Neural cell (in vitro differentiated cells): ENCODE measurements around the gene ZFR. TPM values are rescaled to one million over a fixed set of nuclear protein-coding genes. Genes with fewer than 3 reads are reported as not detected.
"Not testable (repeated sequence)": the region's sequence is repeated elsewhere in the genome, so short reads cannot be mapped to it uniquely, and the experiment has no call there.

ENCODE experiments used
- H2AFZ ChIP-seq: fragments of 200-600, 300-800 bp; sonication (generic), shearing (Covaris generic); 2 replicates; pipeline ENCODE4 v1.6.0; 2014; ENCODE audit warnings: low read depth, mild to moderate bottlenecking, antibody characterized with exemption, low read length, moderate library complexity
- H3F3A ChIP-seq: fragments of 200-600 bp; shearing (Covaris generic); 2 replicates; pipeline ENCODE4 v1.6.1; 2016; ENCODE audit warnings: mild to moderate bottlenecking, moderate library complexity, mixed read lengths, antibody characterized with exemption, low read length; ENCODE audit not compliant: insufficient read depth, poor library complexity, severe bottlenecking
- H3K27ac ChIP-seq: fragments of 200-600, 300-800 bp; sonication (generic), shearing (Covaris generic); 2 replicates; pipeline ENCODE4 v1.5.1; 2014; ENCODE audit warnings: mild to moderate bottlenecking, low read length, moderate library complexity
- H3K27me3 ChIP-seq: fragments of 300-800, 200-600 bp; sonication (generic), shearing (Covaris generic); 2 replicates; pipeline ENCODE4 v1.6.0; 2014; ENCODE audit warnings: mild to moderate bottlenecking, low read depth, low read length, moderate library complexity; ENCODE audit not compliant: insufficient read depth
- H3K36me3 ChIP-seq: fragments of 300-800, 200-600 bp; sonication (generic), shearing (Covaris generic); 2 replicates; pipeline ENCODE4 v1.5.1; 2014; ENCODE audit warnings: mild to moderate bottlenecking, antibody characterized with exemption, low read length, moderate library complexity; ENCODE audit not compliant: insufficient read depth
- H3K4me2 ChIP-seq: fragments of 300-800, 200-600 bp; sonication (generic), shearing (Covaris generic); 2 replicates; pipeline ENCODE4 v1.6.0; 2014; ENCODE audit warnings: mild to moderate bottlenecking, low read length
- H3K4me3 ChIP-seq: fragments of 300-800, 200-600 bp; sonication (generic), shearing (Covaris generic); 2 replicates; pipeline ENCODE4 v1.5.1; 2014; ENCODE audit warnings: mild to moderate bottlenecking, low read length, moderate library complexity
- H3K79me2 ChIP-seq: fragments of 200-600 bp; shearing (Covaris generic); replicated peaks from 2 replicates; pipeline ENCODE4 v1.6.0; 2014; ENCODE audit warnings: mild to moderate bottlenecking, low read length, moderate library complexity; ENCODE audit not compliant: insufficient read depth
- H3K9ac ChIP-seq: fragments of 300-800, 200-600 bp; sonication (generic), shearing (Covaris generic); 2 replicates; pipeline ENCODE4 v1.6.1; 2016; ENCODE audit warnings: mild to moderate bottlenecking, low read length, mixed read lengths
- H3K9me2 ChIP-seq: fragments of 200-600 bp; shearing (Covaris generic); 2 replicates; pipeline ENCODE4 v1.6.1; 2016; ENCODE audit warnings: mild to moderate bottlenecking, low read length, mixed read lengths; ENCODE audit not compliant: insufficient read depth
- H3K9me3 ChIP-seq: fragments of 200-600, 300-800 bp; sonication (generic), shearing (Covaris generic); 2 replicates; pipeline ENCODE4 v1.6.1; 2016; ENCODE audit warnings: mild to moderate bottlenecking, mixed run types, low read length, moderate library complexity, mixed read lengths
- H4K20me1 ChIP-seq: fragments of 200-600 bp; shearing (Covaris generic); 2 replicates; pipeline ENCODE4 v1.6.1; 2016; ENCODE audit warnings: mild to moderate bottlenecking, mixed run types; ENCODE audit not compliant: insufficient read depth
- CTCF ChIP-seq: fragments of 450-650 bp; IDR thresholded peaks from 2 replicates; pipeline ENCODE4 v1.5.1; 2014; ENCODE audit warnings: antibody characterized with exemption, mild to moderate bottlenecking, moderate library complexity; ENCODE audit not compliant: poor library complexity, severe bottlenecking
- EP300 ChIP-seq: fragments of 450-650 bp; conservative IDR thresholded peaks from 2 replicates; pipeline ENCODE4 v1.6.1; 2014; ENCODE audit warnings: antibody characterized with exemption, mild to moderate bottlenecking, moderate library complexity; ENCODE audit not compliant: poor library complexity, severe bottlenecking
- EZH2 ChIP-seq: fragments of 200-600, 300-800 bp; shearing (Covaris generic), sonication (generic); IDR thresholded peaks from 2 replicates; pipeline ENCODE4 v1.6.1; 2014; ENCODE audit warnings: antibody characterized with exemption, low read length, borderline replicate concordance, mild to moderate bottlenecking; ENCODE audit not compliant: insufficient read depth, poor library complexity, severe bottlenecking
- MXI1 ChIP-seq: fragments of 450-650 bp; conservative IDR thresholded peaks from 2 replicates; pipeline ENCODE4 v1.6.1; 2014; ENCODE audit warnings: antibody characterized with exemption, mild to moderate bottlenecking; ENCODE audit not compliant: poor library complexity, severe bottlenecking
- POLR2AphosphoS5 ChIP-seq: IDR thresholded peaks from 2 replicates; pipeline ENCODE4 v1.6.1; 2012
- RAD21 ChIP-seq: fragments of 450-650 bp; conservative IDR thresholded peaks from 2 replicates; pipeline ENCODE4 v1.6.1; 2014; ENCODE audit warnings: antibody characterized with exemption, mild to moderate bottlenecking, moderate library complexity
- REST ChIP-seq: IDR thresholded peaks from 2 replicates; pipeline ENCODE4 v1.6.1; 2012; ENCODE audit warnings: borderline replicate concordance
- SMC3 ChIP-seq: fragments of 450-650 bp; conservative IDR thresholded peaks from 2 replicates; pipeline ENCODE4 v1.6.1; 2014; ENCODE audit warnings: antibody characterized with exemption, mild to moderate bottlenecking, moderate library complexity; ENCODE audit not compliant: poor library complexity
- TAF1 ChIP-seq: IDR thresholded peaks from 2 replicates; pipeline ENCODE4 v1.6.1; 2012; ENCODE audit warnings: low read depth
- polyA plus RNA-seq: library from polyadenylated mRNA; depleted of rRNA; stranded (reverse); fragments of >200 nt; gene quantifications from 2 replicates; pipeline ENCODE4 v1.2.3, GENCODE V29; 2014

The ZFR gene
- polyA plus RNA-seq, 1 donor from 2014 or later: 141 TPM

- not testable (repeated sequence) for H3K4me3 ChIP-seq, H3F3A ChIP-seq, H3K9me3 ChIP-seq, H3K9ac ChIP-seq, H3K79me2 ChIP-seq, H3K36me3 ChIP-seq, H3K27me3 ChIP-seq, H3K27ac ChIP-seq, H2AFZ ChIP-seq, H3K9me2 ChIP-seq, H3K4me2 ChIP-seq, H4K20me1 ChIP-seq
Measured at GRCh38 chr5:32321787-32322186, 122.8 kb downstream of the ZFR start.

- Histone ChIP-seq H3K4me3 (no peak overlapping the region), H3K27ac (no peak overlapping the region), H3K9me2 (no peaks in the 10 kb centered on the region), H3F3A (no peaks in the 10 kb centered on the region), H3K36me3 (no peaks in the 10 kb centered on the region), H3K79me2 (no peaks in the 10 kb centered on the region), H4K20me1 (no peaks in the 10 kb centered on the region), H3K9me3 (no peaks in the 10 kb centered on the region), H3K4me2 (no peak overlapping the region), H2AFZ (no peak overlapping the region), H3K9ac (no peak overlapping the region), H3K27me3 (no peaks in the 10 kb centered on the region)
- TF ChIP-seq SMC3 (no peak), EP300 (no peak), MXI1 (no peak), RAD21 (no peak), EZH2 (no peak), CTCF (no peak), TAF1 (no peak), POLR2AphosphoS5 (no peak), REST (no peak)
Measured at GRCh38 chr5:32320576-32320975, 124.0 kb downstream of the ZFR start.

- H2AFZ ChIP-seq: no peak overlapping the region
- no peaks in the 10 kb centered on the region for H3K36me3 ChIP-seq
- no peaks in the 10 kb centered on the region for H3K79me2 ChIP-seq
- H3K9ac ChIP-seq: no peak overlapping the region
- no peak overlapping the region for H3K4me2 ChIP-seq
- H3K9me3 ChIP-seq: no peaks in the 10 kb centered on the region
- no peaks in the 10 kb centered on the region for H3K27me3 ChIP-seq
- no peaks in the 10 kb centered on the region for H3F3A ChIP-seq
- no peak overlapping the region for H3K4me3 ChIP-seq
- no peak for TF ChIP-seq POLR2AphosphoS5
- no peak for TF ChIP-seq MXI1
- no peak for TF ChIP-seq SMC3
- no peak for TF ChIP-seq CTCF
- no peak for TF ChIP-seq EZH2
- no peak for TF ChIP-seq RAD21
- TF ChIP-seq EP300: no peak
- no peak for TF ChIP-seq TAF1
- no peak for TF ChIP-seq REST
- H4K20me1 ChIP-seq: no peaks in the 10 kb centered on the region
- no peaks in the 10 kb centered on the region for H3K9me2 ChIP-seq
- no peak overlapping the region for H3K27ac ChIP-seq
Measured at GRCh38 chr5:32319926-32320543, 124.5 kb downstream of the ZFR start.
